Fibroblast of villous mesenchyme (primary cell): Measurements from ENCODE around the gene ZMYM4. TPM values are rescaled to one million over a fixed set of nuclear protein-coding genes. Genes with fewer than 3 reads are reported as not detected.

Experiments used
- DNase-seq: peaks from one replicate; pipeline ENCODE4 v3.0.0-alpha.2; 2010; ENCODE audit warnings: low read depth
- H3K4me3 ChIP-seq: 2 replicates; pipeline ENCODE4 v1.5.1; 2011; ENCODE audit warnings: low read depth, mild to moderate bottlenecking, low read length
- total RNA-seq: library from RNA; depleted of rRNA; stranded (reverse); fragments of >200 nt; gene quantifications from 2 replicates; pipeline ENCODE4 v1.2.3, GENCODE V29; 2012
- TF ChIP-seq, protein P1 (sequence below): IDR thresholded peaks from 2 replicates; pipeline ENCODE4 v1.5.1; 2012; ENCODE audit warnings: low read depth, mild to moderate bottlenecking, low read length; ENCODE audit not compliant: insufficient read depth

ZMYM4 gene
- total RNA-seq, 1 donor, result 59.6 TPM

DNA sequence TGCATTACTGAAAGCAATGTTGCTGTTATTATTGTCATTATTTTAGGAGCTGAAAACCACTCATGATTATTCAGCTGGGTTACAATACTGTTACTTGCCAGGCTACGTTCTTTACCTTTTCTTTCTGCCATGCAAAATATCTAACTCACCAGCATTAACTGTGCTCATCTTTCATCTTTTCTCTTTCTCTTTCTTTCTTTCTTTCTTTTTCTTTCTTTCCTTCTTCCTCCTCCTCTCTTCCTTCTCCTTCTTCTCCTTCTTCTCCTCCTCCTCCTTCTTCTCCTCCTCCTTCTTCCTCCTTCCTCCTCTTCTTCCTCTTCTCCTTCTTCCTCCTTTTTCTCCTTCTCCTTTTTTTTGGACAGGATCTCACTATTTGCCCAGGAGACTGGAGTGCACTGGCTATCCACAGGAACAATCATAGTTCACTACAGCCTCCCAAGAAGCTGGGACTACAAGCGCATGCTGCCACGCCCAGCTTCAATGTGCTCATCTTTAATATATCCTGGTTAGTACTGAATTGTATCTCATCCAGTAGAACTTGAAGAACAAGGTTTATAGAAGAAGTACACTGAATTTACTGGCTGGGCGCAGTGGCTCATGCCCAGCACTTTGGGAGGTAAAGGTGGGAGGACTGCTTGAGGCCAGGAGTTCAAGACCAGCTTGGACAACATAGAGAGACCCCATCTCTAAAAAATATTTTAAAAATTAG lies 6.9 kb upstream of the ZMYM4 start:
- no peak overlapping the region for H3K4me3 ChIP-seq
- DNase-seq, result no peak
- TF ChIP-seq, protein P1, sequence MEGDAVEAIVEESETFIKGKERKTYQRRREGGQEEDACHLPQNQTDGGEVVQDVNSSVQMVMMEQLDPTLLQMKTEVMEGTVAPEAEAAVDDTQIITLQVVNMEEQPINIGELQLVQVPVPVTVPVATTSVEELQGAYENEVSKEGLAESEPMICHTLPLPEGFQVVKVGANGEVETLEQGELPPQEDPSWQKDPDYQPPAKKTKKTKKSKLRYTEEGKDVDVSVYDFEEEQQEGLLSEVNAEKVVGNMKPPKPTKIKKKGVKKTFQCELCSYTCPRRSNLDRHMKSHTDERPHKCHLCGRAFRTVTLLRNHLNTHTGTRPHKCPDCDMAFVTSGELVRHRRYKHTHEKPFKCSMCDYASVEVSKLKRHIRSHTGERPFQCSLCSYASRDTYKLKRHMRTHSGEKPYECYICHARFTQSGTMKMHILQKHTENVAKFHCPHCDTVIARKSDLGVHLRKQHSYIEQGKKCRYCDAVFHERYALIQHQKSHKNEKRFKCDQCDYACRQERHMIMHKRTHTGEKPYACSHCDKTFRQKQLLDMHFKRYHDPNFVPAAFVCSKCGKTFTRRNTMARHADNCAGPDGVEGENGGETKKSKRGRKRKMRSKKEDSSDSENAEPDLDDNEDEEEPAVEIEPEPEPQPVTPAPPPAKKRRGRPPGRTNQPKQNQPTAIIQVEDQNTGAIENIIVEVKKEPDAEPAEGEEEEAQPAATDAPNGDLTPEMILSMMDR, result no peak

DNA sequence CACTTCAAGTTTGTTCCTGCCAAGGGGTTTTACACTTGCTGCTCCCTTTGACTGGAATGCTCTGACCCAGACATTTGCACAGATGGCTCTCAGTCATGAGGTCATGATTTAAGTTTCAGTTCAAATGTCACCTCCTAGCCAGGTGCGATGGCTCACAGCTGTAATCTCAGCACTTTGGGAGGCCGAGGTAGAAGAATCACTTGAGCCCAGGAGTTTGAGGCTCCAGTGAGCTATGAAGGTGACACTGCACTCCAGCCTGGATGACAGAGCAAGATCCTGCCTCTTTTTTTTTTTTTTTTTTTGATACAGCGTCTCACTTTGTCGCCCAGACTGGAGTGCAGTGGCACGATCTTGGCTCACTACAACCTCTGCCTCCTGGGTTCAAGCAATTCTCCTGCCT lies 4.5 kb upstream of the ZMYM4 start:
- TF ChIP-seq, protein P1, result no peak
- no peak for DNase-seq
- H3K4me3 ChIP-seq, result no peak overlapping the region

DNA sequence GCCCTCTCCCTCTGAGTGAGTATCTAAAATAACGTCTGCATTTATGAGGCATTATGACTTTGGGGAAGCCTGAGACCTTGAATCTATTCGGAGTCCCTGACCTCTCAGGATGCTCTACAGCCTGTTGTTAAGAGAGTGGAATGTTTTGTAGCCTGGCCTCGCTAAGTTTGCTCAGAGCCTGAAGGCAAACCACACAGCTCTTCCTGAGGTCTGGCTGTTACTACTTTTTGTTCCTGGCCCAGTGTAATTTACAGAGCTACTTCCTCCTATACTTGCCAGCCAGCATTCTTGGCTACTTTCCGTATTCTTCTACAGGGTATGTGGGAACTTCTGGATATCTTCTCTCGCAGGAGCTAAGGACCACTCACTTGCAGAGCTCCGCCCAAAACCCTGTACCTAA lies 3.6 kb upstream of the ZMYM4 start:
- H3K4me3 ChIP-seq, result no peak overlapping the region
- TF ChIP-seq, protein P1, result no peak

DNA sequence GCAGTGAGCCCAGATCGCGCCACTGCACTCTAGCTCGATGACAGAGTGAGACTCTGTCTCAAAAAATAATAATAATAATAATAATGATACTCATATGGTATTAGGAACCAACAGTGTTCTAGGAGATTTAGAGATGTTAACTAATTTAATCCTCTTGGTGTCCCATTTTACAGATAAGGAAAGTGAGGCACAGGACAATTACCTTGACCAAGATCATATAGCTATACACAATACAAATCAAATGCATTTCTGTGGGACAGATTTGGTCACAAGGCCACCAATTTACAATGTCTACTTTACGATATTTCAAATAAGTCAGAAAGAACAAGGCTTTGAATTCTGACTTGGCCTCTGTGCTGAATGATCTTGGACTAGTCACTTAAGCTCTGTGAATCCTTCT lies 2.2 kb upstream of the ZMYM4 start:
- TF ChIP-seq, protein P1, result no peak
- no peak for DNase-seq
- no peak overlapping the region for H3K4me3 ChIP-seq

More for the DNA sequence above, 3.6 kb upstream of the ZMYM4 start:
- peak; percentile 63 for DNase-seq

DNA sequence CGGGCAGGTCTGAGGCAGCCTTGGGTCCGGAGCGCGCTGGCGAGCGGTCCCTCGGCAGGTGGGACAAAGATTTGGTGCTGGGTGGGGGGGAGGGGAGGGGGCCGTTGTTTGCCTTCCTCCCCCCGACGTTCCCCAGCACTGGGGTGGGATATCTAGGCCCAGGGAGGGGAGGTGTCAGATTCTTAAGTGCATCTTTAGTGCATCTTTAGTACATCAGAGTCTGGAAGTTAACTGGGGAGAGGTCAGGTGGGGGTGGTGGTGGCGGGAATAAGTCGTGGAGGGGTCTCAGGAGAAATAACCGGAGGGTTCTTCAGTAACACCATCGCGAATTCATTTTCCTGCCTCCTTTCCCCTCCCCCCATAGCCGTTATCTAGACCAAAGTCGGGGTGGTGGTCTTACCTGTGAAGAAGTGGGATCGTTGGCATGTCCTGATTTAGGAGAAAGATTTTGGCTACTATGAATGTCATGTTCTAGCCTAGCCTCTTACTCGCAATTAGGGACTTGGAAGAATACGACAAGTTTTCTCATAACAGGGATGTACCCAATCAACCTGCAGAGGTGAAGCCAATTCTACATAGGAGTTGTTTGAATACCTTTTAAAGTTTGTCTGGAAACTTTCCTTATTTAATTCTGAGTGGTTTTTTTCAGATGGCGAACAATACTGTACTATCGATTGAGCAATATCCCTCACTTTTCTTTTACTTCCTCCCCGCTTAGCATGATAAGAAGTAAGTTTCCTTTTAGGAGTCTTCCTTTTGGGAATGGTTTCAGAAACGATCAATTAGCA lies 886 bp downstream of the ZMYM4 start:
- peak; percentile 38 for DNase-seq
- TF ChIP-seq, protein P1, result no peak
- H3K4me3 ChIP-seq, result peak overlapping the region; percentile 94

DNA sequence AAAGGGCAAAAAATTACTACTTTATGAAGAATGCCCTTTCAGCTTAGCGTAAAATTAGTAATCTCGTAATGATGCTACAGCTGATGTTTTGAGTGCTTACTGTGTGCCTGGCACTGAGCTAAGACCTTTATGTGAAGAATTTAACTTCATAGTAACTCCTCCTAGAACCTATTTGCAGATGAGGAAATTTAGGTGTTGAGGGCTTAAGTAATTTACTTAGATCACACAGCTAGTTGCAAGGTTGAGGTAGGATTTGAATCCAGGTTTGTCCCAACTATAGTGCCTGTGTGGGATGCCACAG lies 1.4 kb downstream of the ZMYM4 start:
- peak overlapping the region; percentile 94 for H3K4me3 ChIP-seq
- TF ChIP-seq, protein P1, result no peak
- no peak for DNase-seq
